Adrenal gland (tissue), 5 donors: ENCODE data around the gene MAGIX.

ENCODE experiments used
- POLR2A ChIP-seq, 2 donors: fragments of 450-650 bp; IDR thresholded peaks; one replicate each; pipeline ENCODE4 v1.6.1; 2017; ENCODE audit warnings: antibody characterized with exemption in 2 of 2, mild to moderate bottlenecking in 2 of 2, moderate library complexity in 1 of 2
- TF ChIP-seq, protein P1 (sequence below), 6 experiments: fragments of 450-650 bp in 4 of 6; fragments of 200-600 bp in 2 of 6; sonication (generic) in 1 of 6; IDR thresholded peaks; 1 replicate in 5 of 6; 2 replicates in 1 of 6; pipeline versions ENCODE4 v1.5.1 to v1.8.0; 2016 to 2021; ENCODE audit warnings: antibody characterized with exemption in 6 of 6, mild to moderate bottlenecking in 2 of 6, moderate library complexity in 1 of 6
- donor health status: DM: no; HTN: no; CAD: no.

DNA sequence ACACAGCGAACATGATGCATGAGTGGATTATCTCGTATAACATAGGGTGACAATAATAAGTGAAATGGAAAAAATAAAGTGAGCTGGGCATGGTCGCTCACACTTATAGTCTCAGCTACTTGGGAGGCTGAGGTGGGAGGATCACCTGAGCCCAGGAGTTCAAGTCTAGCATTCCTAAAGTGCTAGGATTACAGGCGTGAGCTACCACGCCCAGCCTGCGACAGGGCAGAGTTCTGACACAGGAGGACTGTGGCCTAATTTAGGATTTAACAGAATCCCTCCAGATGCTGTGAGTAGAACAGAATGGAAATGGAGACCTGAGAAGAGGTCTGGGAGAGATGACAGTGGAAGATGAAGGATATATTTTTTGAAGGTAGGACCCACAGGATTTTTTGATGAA, 27.0 kb downstream of the MAGIX start:
- TF ChIP-seq, protein P1, sequence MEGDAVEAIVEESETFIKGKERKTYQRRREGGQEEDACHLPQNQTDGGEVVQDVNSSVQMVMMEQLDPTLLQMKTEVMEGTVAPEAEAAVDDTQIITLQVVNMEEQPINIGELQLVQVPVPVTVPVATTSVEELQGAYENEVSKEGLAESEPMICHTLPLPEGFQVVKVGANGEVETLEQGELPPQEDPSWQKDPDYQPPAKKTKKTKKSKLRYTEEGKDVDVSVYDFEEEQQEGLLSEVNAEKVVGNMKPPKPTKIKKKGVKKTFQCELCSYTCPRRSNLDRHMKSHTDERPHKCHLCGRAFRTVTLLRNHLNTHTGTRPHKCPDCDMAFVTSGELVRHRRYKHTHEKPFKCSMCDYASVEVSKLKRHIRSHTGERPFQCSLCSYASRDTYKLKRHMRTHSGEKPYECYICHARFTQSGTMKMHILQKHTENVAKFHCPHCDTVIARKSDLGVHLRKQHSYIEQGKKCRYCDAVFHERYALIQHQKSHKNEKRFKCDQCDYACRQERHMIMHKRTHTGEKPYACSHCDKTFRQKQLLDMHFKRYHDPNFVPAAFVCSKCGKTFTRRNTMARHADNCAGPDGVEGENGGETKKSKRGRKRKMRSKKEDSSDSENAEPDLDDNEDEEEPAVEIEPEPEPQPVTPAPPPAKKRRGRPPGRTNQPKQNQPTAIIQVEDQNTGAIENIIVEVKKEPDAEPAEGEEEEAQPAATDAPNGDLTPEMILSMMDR (IDR thresholded peaks at IDR 0.05): no peak
- TF ChIP-seq POLR2A (IDR thresholded peaks at IDR 0.05): no peak
